Measurements from ENCODE around the gene GJD3.

GRCh38 chr17:40404003-40404402 lies 39.5 kb upstream of the GJD3 start:
- TF ChIP-seq GATA2 (IDR thresholded peaks at IDR 0.05; ENCODE audit: low read depth, low read length) (no peak), GATA3 (IDR thresholded peaks at IDR 0.05; ENCODE audit: low read depth, low read length) (no peak)
